Activated B cell treated with CpG ODN at 0.5 μM for 24 hours (primary cell): ENCODE results near the gene DCP2. TPM values are rescaled to one million over a fixed set of nuclear protein-coding genes. Genes with fewer than 3 reads are reported as not detected.

Experiments
- ATAC-seq: fragments of 200-7000 bp; cut with Tn5 transposase; one replicate; pipeline ENCODE4 v1.10.0; 2021; ENCODE audit warnings: low read depth, mild to moderate bottlenecking, moderate library complexity
- CTCF ChIA-PET: fragments of 350-600 bp; sonication (Branson Sonifier 250); formaldehyde crosslinking; loops from one replicate; lab custom pipeline; 2021; ENCODE audit warnings: antibody characterized with exemption; lab: Charles Lee
- POLR2A ChIA-PET: fragments of 350-600 bp; sonication (Branson Sonifier 250); formaldehyde crosslinking; loops from one replicate; lab custom pipeline; 2021; ENCODE audit warnings: antibody characterized with exemption; lab: Charles Lee
- DNase-seq: peaks from one replicate; pipeline ENCODE4 v3.0.0; 2022
- H3K27ac Mint-ChIP-seq: one replicate; pipeline ENCODE4 v1.8.0; 2020; ENCODE audit warnings: mixed read lengths
- H3K27me3 Mint-ChIP-seq: one replicate; pipeline ENCODE4 v1.8.0; 2021; ENCODE audit warnings: mixed read lengths
- H3K36me3 Mint-ChIP-seq: one replicate; pipeline ENCODE4 v1.8.0; 2021; ENCODE audit warnings: low read depth, mixed read lengths
- H3K4me1 Mint-ChIP-seq: one replicate; pipeline ENCODE4 v1.8.0; 2021; ENCODE audit warnings: mixed read lengths
- H3K4me3 Mint-ChIP-seq: one replicate; pipeline ENCODE4 v1.8.0; 2020; ENCODE audit warnings: mild to moderate bottlenecking, mixed read lengths
- H3K9me3 Mint-ChIP-seq: one replicate; pipeline ENCODE4 v1.8.0; 2020; ENCODE audit warnings: mixed read lengths
- CTCF ChIP-seq: fragments of 200-600 bp; IDR thresholded peaks from one replicate; pipeline ENCODE4 v1.8.0; 2022; ENCODE audit warnings: antibody characterized with exemption, mild to moderate bottlenecking
- intact Hi-C: fragments of 100-400 bp; cut with micrococcal nuclease; formaldehyde crosslinking; loops from one replicate; pipeline ENCODE4 v1.15.1; 2024
- total RNA-seq: library from RNA; stranded (reverse); gene quantifications from 2 replicates; pipeline ENCODE4 v1.2.3, GENCODE V29; 2022

Gene DCP2
- total RNA-seq, 1 donor from 2014 or later = 56.0 TPM

GRCh38 chr5:113068559-113068958, 92.0 kb downstream of the DCP2 start:
- H3K4me1 Mint-ChIP-seq = no peaks in the 10 kb centered on the region
- ChIA-PET POLR2A (no interaction called here), CTCF (no interaction called here)
- no peaks in the 10 kb centered on the region for H3K9me3 Mint-ChIP-seq
- DNase-seq (no peak), ATAC-seq (no peak)
- H3K27ac Mint-ChIP-seq = no peak overlapping the region
- intact Hi-C loops = no loop called here
- H3K4me3 Mint-ChIP-seq = no peak overlapping the region
- H3K27me3 Mint-ChIP-seq = peaks cover 4% of the 10 kb centered on the region
- no peak for TF ChIP-seq CTCF
- no peaks in the 10 kb centered on the region for H3K36me3 Mint-ChIP-seq

Other genes starting within 250 kb of the DCP2 start
- gene APC, start 238.9 kb upstream of the DCP2 start, total RNA-seq = 35.8 and 41.7 TPM in 2 replicates
- 50.4 and 51.6 TPM in 2 replicates for gene SRP19, start 115.5 kb upstream of the DCP2 start, total RNA-seq
- 44.5 and 46.8 TPM in 2 replicates for gene REEP5, start 54.6 kb upstream of the DCP2 start, total RNA-seq